Measurements from ENCODE around the gene CHD3.

Gene CHD3

DNA sequence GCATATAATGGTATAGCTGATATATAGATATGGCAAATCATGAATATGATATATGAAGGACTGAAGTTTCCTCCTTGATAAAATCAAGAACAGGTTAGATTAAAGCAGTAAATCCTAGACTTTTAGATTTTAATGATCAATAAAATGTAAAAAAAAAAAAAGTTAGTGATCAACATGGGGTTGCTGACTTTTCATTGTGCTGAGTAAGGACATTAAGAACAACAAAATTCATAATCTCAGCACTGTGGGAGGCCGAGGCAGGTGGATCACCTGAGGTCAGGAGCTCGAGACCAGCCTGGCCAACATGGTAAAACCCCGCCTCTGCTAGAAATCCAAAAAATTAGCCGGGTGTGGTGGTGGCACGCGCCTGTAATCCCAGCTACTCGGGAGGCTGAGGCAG is 10.4 kb upstream of the CHD3 start:
- Histone ChIP-seq H3K9ac (no peak overlapping the region), H3K27me3 (ENCODE audit: insufficient read depth, low read depth) (no peaks in the 10 kb centered on the region)
- TF ChIP-seq, protein P1, sequence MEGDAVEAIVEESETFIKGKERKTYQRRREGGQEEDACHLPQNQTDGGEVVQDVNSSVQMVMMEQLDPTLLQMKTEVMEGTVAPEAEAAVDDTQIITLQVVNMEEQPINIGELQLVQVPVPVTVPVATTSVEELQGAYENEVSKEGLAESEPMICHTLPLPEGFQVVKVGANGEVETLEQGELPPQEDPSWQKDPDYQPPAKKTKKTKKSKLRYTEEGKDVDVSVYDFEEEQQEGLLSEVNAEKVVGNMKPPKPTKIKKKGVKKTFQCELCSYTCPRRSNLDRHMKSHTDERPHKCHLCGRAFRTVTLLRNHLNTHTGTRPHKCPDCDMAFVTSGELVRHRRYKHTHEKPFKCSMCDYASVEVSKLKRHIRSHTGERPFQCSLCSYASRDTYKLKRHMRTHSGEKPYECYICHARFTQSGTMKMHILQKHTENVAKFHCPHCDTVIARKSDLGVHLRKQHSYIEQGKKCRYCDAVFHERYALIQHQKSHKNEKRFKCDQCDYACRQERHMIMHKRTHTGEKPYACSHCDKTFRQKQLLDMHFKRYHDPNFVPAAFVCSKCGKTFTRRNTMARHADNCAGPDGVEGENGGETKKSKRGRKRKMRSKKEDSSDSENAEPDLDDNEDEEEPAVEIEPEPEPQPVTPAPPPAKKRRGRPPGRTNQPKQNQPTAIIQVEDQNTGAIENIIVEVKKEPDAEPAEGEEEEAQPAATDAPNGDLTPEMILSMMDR (conservative IDR thresholded peaks at IDR 0.05; ENCODE audit: low read depth, low read length) = no peak

DNA sequence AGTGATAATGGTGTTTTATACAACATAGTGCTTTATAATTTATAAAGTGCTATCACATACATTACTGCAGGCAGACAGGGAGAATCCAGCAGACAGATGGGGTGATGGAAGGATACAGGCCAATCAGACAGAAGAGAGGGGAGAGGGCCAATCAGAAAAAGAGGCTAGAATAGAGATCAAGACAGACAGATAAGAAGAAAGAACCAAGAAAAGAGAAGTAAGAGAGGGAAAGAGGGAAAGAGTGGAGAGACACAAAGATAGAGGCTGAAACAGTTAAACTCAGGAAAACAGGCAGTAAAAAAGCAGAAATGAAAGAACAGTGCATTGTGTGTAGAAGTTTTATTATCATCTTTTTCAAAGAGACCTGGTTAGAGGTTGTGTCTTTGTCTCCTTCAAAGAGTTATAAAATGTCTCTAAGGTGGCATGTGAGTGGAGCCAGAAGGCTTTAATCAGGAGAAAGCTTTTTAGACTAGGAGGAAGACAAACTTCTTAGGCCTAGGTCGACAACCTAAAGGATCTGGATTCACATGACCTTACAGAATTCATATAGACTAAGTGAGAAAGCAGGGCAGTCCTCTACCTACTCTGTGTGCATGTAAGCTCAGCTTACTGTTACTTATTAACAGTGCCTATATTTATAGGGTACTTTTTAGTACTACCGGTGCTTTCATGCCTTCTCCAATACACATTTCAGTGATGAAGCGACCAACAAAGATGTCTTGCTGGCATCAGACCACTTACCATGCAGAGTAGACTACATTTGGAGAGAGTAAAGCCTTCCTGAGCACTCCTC is 8.3 kb upstream of the CHD3 start:
- H3K27ac ChIP-seq = no peak overlapping the region
- no peak overlapping the region for H3K4me2 ChIP-seq
- no peaks in the 10 kb centered on the region for H3K4me1 ChIP-seq (ENCODE audit: low read depth, poor library complexity, severe bottlenecking)
- no peaks in the 10 kb centered on the region for H3K27me3 ChIP-seq (ENCODE audit: insufficient read depth, low read depth)
- no peak overlapping the region for H2AFZ ChIP-seq (ENCODE audit: low read depth)
- no peaks in the 10 kb centered on the region for H4K20me1 ChIP-seq (ENCODE audit: insufficient read depth)
- H3K9ac ChIP-seq = no peak overlapping the region
- no peaks in the 10 kb centered on the region for H3K36me3 ChIP-seq (ENCODE audit: insufficient read depth)
- H3K4me3 ChIP-seq (IDR thresholded peaks at IDR 0.05; ENCODE audit: insufficient read depth, low read depth, low read length) = no peak overlapping the region
- H3K79me2 ChIP-seq (ENCODE audit: insufficient read depth, low read depth) = no peaks in the 10 kb centered on the region
- TF ChIP-seq, protein P1 (conservative IDR thresholded peaks at IDR 0.05; ENCODE audit: low read depth, low read length) = no peak

More for the DNA sequence above, 10.4 kb upstream of the CHD3 start:
- Histone ChIP-seq H3K4me3 (IDR thresholded peaks at IDR 0.05; ENCODE audit: insufficient read depth, low read depth, low read length) (no peak overlapping the region), H3K4me1 (ENCODE audit: low read depth, poor library complexity, severe bottlenecking) (no peaks in the 10 kb centered on the region), H3K4me2 (no peak overlapping the region), H3K79me2 (ENCODE audit: insufficient read depth, low read depth) (no peaks in the 10 kb centered on the region), H3K27ac (no peak overlapping the region), H4K20me1 (ENCODE audit: insufficient read depth) (no peaks in the 10 kb centered on the region), H3K36me3 (ENCODE audit: insufficient read depth) (no peaks in the 10 kb centered on the region), H2AFZ (ENCODE audit: low read depth) (no peak overlapping the region)

DNA sequence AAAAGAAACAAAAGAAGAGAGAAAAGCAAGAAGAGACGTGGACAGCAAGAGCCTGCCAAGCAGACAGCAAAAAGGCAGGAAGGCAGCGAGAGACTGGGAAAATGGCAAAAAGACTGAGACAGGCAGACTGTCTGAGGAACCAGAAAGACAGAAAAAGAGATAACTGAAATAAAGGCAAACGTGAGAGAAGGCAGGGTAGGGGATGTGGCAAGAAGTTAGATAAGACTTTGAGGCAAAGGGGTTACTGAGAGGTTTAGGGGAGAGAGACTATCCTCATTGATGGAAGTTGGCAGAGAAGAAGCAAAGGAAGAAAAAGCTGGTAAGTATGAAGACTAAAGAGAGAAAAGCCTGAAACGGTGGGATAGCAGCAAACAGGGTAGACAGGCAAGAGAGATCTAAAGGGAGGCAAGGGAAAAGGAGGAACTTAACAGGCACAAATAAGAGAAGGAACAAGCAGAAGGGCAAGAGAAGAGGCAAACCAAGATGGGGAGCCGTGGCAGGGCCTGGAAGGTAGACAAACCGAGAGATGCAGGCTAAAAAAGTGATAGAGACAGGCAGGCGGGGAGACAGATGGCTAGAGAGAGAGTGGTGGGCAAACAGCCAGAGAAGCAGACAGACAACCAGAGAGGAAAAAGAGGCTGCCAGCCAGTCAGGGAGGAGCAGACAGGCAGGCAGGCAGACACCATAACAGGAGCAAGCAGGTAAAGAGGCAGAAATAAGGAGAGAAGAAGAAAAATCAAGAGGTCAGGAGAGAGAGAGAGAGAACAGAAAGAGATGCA is 7.1 kb upstream of the CHD3 start:
- H3K27ac ChIP-seq = no peak overlapping the region

DNA sequence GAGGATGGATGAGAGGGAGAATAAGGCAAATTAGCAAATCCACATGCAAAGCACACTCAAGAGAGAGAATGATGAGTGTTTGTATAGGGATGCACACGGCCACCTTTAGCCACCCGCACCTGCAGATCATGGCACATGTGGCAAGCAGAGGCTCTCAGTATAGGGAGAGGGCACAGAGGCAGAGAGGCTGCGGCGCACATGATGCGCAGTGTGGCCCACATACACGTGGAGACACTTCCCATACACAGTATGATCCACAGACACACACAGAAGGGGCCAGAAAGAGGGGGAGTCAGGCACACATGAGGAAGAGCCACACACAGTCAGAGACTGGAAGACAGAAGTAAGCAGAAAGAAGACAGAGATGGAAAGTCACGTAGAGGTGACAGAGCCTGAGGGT is 6.5 kb upstream of the CHD3 start:
- H3K4me1 ChIP-seq (ENCODE audit: low read depth, poor library complexity, severe bottlenecking) = peaks cover 2% of the 10 kb centered on the region
- no peaks in the 10 kb centered on the region for H3K79me2 ChIP-seq (ENCODE audit: insufficient read depth, low read depth)
- H2AFZ ChIP-seq (ENCODE audit: low read depth) = no peak overlapping the region
- H3K9ac ChIP-seq = no peak overlapping the region
- no peak overlapping the region for H3K4me3 ChIP-seq (IDR thresholded peaks at IDR 0.05; ENCODE audit: insufficient read depth, low read depth, low read length)
- H4K20me1 ChIP-seq (ENCODE audit: insufficient read depth) = no peaks in the 10 kb centered on the region
- no peaks in the 10 kb centered on the region for H3K36me3 ChIP-seq (ENCODE audit: insufficient read depth)
- H3K27ac ChIP-seq = no peak overlapping the region
- no peak overlapping the region for H3K4me2 ChIP-seq
- TF ChIP-seq, protein P1 (conservative IDR thresholded peaks at IDR 0.05; ENCODE audit: low read depth, low read length) = no peak
- no peaks in the 10 kb centered on the region for H3K27me3 ChIP-seq (ENCODE audit: insufficient read depth, low read depth)

More for the DNA sequence above, 7.1 kb upstream of the CHD3 start:
- Histone ChIP-seq H3K9ac (no peak overlapping the region), H3K4me2 (no peak overlapping the region), H3K4me1 (ENCODE audit: low read depth, poor library complexity, severe bottlenecking) (no peaks in the 10 kb centered on the region), H3K79me2 (ENCODE audit: insufficient read depth, low read depth) (no peaks in the 10 kb centered on the region), H3K4me3 (IDR thresholded peaks at IDR 0.05; ENCODE audit: insufficient read depth, low read depth, low read length) (no peak overlapping the region), H2AFZ (ENCODE audit: low read depth) (no peak overlapping the region), H3K27me3 (ENCODE audit: insufficient read depth, low read depth) (no peaks in the 10 kb centered on the region), H3K36me3 (ENCODE audit: insufficient read depth) (no peaks in the 10 kb centered on the region), H4K20me1 (ENCODE audit: insufficient read depth) (no peaks in the 10 kb centered on the region)
- TF ChIP-seq, protein P1 (conservative IDR thresholded peaks at IDR 0.05; ENCODE audit: low read depth, low read length) = no peak
